ENCODE measurements around the gene CLCN4. TPM values are rescaled to one million over a fixed set of nuclear protein-coding genes. Genes with fewer than 3 reads are reported as not detected.
A peak's percentile ranks its signal among the peaks of the same experiment; 100 is the strongest.

Gene CLCN4
- polyA plus RNA-seq (ENCODE audit: insufficient read length) = 5.2 TPM
- long read RNA-seq, donor 1, full-length matches to known transcripts = 1 of 1 reads
- long read RNA-seq, donor 1, partial matches to known transcripts = 0 of 1 reads
- long read RNA-seq, donor 1, other reads (novel, unspliced or antisense) = 0 of 1 reads
- long read RNA-seq, donor 2 = 0 reads
- long read RNA-seq, donor 3 = 0 reads
- long read RNA-seq, donor 4 = 0 reads
- long read RNA-seq, donor 5, full-length matches to known transcripts = 2 of 2 reads
- long read RNA-seq, donor 5, partial matches to known transcripts = 0 of 2 reads
- long read RNA-seq, donor 5, other reads (novel, unspliced or antisense) = 0 of 2 reads
- long read RNA-seq, donor 6, full-length matches to known transcripts = 1 of 1 reads
- long read RNA-seq, donor 6, partial matches to known transcripts = 0 of 1 reads
- long read RNA-seq, donor 6, other reads (novel, unspliced or antisense) = 0 of 1 reads
- long read RNA-seq, donor 7 = 0 reads
- long read RNA-seq, donor 8 = 0 reads

DNA sequence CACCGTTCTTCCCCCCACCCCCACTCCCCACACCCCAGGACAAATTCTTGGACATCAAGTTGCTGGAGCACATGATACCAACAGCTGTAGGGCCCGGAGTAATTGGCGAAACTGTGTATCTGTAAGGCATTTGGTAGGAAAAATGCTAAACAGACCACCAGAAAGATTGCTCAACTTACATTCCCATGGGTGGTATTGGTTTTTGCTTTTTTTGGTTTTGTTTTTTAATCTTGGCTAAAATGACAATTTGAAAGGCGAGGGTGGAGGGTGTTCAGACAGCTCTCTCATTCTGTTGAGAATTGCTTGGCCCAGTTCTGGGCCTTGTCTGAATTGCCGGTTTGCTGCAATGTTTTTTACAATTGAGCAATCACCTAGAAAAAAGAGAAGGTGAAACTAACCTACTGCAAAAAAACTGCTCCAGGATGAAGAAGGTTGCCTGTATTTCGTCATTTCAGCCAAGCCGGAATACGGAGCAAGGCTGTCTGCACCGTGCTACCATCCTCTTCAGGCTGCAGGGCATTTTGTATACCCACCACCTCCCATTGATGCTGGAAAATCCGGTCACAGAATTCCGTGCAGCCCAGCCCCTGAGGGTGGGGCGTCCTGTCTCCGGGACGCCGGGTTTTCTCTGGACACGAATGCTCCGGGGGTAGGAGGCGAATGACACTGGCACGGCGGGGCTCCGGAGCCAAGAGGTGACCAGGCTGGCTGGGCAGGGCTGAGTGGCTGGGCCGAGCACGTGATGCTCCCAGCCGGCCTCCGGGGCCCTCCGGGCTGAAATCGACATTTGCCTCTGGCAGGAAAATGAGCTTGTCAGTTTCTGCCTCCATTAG is at the start of gene CLCN4:
CLCN4 (plus strand) TSS at position 777 of the 833 bp plus-strand sequence. CDS start 28,058 bp downstream, outside the sequence.
- no peak for DNase-seq

DNA sequence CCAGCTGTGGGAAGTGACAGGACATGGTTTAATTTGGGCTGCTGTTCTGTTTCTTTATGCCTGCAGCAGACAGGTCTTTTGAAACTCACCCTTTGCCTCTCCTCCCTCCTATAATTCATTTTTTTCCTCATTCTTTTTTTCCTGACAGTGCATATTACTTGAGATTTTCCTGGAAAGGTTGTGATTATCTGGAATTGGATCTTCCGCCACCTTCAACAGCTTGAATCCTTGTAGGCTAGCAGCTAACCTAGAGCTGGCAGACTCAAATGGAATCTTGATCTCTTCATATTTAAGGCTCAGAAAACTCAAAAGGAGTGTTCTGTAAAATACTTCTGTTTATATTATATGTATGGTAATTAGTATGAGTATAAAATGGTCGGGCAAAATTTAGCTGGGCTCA is 49.3 kb upstream of the CLCN4 start:
- no peak for DNase-seq

DNA sequence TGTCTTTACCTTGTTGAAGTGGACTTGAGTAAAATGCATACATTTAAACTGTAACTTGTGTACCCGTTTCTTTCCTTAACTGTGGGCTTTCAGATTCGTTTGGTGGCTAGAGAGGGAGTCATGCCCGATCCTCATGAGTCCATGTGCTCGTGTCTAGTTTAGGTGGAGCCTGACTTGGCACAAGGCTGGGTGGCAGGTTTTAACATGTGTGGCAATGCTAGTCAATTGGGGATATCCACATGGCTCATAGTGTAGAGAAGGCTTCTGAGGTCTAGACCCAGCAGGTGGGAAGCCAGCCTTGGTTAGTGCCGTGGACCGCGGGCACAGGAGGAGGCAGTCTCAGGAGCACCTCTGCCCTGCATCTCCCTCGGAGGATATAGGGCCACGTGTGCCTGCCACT is 48.5 kb upstream of the CLCN4 start:
- no peak for DNase-seq

DNA sequence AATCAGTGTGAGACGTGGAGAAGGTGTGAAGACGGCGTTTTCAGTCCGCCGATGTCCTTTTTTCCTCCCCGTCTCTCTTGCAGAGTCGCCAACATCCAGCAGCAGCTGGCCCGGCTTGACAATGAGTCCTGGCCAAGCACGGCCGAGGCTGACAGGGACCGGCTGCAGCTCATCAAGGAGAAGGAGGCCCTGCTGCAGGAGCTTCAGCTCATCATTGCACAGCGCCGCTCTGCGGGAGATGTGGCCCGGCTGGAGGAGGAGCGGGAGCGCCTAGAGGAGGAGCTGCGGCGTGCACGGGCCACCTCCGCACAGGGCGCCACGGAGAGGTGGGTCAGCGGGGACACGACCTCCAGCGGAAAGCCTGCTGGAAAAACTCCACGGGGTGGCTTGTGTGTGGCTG is 47.1 kb upstream of the CLCN4 start:
- peak; percentile 24 for DNase-seq

DNA sequence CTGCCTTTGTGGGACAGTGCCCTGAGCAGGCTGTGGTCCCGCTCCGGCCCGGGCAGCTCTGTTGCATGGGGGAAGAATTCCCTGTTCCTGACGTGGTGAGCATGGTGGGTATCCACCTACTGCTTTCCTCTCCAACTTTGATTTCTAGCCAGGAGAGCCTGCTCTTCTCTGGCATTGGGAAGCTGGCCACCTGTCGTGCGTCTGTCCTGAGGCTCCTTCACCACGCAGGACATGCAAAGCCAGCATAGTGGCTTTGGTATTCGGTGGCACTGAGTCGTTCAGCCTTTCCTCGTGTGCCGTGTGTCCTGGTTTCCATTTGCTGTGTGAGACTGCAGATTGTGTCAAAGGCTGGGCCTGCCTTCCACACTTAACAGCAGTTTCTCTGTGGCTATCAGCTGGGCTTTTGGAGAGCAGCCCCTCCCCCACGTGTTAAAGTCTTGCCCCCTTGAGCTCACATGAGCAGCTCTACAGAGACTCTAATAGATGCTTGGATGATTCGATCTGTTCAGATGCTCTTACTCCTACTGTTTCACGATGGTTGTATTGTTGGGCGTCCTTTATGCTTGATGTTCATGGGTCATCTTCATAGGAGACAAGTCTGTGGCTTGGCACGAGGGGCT is 46.3 kb upstream of the CLCN4 start:
- no peak for DNase-seq

DNA sequence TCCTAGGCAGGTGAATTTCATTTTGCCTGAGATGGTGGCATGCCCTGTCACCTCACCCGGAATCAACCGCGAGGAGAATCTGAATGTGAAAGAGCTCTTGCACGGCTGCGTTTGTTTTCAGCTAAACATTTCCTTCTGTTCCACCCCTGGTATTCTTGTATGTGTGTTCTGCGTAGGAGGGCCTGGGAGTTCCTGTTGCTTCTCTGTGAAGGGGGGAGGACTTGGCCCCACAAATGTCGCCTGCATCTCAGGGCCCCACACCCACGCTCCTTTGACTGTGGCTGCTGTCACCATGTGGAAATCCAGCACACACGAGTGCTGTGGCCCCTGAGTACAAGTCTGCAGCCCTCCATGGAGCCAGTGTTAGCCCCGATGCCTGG is 45.8 kb upstream of the CLCN4 start:
- no peak for DNase-seq

DNA sequence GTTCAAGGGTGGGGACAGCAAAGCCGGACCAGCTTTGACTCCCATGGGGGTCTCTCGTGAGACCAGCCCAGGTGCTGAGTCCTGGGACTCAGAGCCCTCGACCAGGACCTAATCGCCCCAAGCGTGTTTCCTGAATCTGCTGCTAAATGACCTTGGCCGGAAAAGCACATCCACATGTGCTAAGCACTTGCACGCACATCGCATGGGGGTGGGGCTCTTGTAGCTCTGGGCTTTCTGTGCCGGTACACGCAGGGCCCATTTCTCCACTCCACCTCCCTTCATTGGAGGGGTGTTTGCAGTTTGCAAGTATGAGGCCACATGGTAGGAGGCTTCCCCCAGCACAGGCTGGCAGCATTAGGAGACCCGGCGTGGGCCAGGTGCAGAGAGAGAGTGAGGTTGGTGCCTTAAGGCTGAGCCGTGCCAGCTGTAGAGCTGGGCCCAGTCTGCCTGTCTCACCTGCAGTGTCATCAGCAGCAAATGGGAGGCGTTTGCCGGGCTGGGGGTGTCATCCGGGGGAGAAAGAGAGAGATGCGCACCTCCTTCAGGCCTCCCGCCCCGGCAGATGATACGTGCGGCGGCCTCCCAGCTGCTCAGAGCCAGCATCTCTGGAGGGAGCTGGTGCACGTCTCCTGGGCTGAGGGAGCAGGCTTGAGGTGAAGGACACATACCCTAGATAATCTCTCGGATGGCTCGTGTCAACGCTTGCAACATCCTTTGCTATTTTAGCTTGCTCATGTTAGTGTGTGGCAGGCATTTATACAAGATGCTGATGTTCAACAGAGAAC is 45.2 kb upstream of the CLCN4 start:
- DNase-seq = no peak

DNA sequence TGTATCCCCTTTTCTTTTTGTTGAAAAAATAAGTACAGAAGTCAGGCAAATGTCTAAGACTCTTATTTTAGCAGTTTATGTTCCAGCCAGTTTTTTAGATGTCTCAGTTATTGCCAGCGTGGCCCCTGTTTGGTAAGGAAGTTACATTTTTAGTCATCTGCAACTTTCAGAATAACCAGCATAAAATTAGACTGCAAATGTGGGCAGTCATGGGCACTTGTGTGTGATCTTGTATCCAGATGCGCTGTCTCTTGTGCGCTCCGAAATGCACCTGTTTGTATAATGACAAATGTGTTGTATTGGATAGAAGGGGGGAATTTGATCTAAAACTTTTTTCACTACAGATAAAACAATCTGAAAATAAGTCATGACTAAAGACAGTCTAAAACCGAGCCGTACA is 44.3 kb upstream of the CLCN4 start:
- DNase-seq = no peak

DNA sequence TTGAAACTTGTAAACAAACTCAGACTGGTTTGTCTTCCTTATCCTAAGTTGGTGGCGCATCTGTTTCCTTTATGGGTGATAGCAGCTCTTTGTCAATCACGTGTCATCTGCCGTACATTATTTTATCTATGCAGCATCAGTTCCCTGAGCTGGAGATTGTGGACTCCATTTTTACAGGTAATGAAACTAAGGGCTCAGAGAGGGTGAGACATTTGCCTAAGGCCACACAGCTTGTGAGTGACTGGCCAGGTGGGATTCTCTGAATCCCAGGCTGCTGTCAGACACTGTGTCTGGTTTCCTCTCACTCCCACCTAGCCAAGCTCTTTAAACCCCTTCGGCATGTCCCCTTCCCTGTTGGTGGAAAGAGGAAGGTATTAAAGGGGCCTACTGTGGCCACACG is 41.7 kb upstream of the CLCN4 start:
- no peak for DNase-seq

DNA sequence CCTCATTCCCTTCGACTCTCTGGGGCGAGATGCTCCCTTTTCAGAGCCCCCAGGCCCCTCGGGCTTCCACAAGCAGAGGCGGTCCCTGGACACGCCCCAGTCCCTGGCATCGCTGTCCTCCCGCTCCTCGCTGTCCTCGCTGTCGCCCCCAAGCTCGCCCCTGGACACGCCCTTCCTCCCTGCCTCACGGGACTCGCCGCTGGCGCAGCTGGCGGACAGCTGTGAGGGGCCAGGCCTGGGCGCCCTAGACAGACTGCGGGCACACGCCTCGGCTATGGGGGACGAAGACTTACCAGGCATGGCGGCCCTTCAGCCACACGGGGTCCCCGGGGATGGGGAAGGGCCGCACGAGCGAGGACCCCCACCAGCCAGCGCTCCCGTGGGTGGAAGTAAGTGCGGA is 39.5 kb upstream of the CLCN4 start:
- DNase-seq = no peak

DNA sequence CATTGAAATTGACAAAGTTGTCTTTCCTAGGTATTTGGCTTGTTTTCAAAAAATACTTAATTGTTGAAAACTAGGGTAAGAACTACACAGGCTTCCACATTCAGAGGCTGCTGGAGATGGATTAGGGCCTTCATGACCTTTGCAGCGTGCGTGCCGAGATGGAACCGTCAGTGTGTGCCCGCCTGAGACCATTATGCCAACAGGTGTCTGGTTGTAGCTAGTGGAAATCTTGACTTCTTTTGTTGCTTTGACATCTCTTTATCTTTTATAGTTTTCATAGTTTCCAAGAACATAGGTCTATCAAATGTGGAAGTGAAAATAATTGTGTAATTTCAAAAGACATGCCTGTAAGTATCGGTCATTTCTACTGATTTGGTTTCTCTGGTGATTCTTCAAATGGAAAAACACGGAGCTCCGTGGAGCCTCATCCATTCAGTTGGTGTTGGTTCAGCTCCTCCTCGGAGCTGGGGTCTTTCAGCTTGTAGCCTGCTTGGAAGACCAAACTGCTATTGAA is 38.9 kb upstream of the CLCN4 start:
- no peak for DNase-seq

DNA sequence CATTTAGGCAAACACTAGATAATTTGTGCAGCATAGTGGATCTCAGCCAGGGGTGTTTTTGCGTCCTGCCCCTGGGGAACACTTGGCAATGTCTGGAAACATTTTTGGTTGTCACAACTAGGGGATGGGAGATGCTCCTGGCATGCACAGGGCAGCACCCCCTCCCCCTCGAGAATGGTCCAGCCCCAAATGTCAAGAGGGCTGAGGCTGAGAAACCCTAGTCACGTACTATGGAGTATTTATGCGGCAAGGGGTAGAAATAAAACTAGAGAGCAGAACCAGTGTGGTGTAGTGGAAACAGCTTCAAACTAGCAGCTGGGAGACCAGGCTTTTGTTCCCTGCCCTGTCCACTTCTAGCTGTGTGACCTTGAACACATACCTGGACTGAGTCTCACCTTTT is 38.2 kb upstream of the CLCN4 start:
- no peak for DNase-seq

DNA sequence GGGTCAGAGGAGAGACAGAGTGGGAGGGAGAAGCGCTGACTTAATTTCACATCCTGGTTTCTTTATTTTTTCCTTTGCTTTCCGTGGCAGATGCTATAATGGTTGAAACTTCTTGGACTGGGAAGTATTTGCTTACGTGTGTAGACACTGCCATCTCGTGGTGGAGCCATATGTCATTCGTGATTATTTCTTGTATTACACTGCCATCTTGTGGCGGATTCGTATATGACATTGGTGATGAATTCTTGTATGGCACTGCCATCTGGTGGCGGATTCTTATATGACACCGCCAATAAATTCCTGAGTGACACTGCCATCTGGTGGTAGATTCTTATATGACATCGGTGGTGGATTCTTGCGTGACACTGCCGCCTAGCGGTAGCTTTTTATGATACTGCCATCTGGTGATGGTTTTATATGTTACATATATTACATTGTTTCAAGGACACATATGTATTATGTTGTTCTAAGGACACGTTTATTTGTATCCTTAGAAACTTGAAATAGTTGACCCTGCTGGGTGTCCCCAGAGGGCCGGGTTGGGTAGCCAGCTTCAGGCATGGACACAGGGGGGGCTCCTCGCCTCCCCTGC is 37.3 kb upstream of the CLCN4 start:
- peak; percentile 65 for DNase-seq

DNA sequence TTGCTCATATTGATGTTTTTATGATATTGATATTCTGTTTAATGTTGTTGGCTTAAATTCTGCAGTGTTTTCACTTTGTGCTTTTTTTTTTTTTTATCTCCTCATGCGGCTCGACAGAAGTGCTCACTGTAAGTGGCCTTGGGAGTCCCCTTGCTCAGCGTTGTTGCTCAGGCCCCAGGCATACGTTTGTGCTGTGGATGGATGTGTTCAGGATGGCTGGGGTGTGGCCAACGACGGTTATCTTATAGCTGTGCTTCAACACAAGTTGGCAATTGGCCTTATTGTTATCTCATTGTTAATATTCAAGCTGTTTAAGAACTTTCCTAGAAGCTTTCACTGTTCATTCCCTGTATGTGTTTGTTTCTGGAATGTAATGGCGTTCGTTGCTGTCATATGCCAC is 36.4 kb upstream of the CLCN4 start:
- DNase-seq = no peak

DNA sequence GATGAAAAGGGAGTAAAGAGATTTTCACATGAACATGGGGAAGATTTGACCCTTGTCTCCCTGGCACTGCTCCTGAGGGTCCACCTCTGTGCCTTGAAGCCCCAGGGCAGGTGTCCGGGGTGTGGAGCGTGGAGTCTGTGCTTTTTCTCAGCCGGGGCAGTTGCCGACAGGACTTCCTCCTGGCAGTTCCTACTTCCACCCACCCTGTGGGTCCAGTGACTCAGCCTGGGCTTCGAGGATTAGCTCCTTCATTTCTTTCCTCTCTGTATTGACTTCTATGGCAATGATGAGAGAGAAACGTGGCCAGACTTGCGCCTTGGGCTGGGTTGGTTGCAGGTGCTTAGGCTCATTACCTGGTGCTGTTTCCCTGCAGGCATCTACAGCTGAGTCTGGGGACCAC is 35.9 kb upstream of the CLCN4 start:
- DNase-seq = no peak

DNA sequence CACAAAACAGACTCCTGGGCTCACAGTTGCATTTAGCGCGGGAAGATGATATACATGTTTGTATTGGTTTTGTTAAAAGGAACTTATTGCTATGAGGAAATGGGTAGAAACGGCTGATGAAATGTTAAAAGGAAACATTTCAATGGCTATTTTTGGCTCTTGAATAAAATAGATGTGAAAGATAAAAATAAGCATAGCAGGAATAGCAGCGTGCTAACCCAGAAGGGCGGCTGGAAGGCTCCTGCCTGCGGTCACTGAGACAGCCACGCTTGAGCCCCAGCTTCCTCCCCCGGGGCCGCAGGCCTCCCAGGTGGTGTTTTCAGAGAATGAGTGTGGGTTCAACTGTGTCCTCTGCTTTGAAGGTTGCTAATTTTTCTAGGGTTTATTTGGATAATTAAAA is 35.0 kb upstream of the CLCN4 start:
- no peak for DNase-seq

DNA sequence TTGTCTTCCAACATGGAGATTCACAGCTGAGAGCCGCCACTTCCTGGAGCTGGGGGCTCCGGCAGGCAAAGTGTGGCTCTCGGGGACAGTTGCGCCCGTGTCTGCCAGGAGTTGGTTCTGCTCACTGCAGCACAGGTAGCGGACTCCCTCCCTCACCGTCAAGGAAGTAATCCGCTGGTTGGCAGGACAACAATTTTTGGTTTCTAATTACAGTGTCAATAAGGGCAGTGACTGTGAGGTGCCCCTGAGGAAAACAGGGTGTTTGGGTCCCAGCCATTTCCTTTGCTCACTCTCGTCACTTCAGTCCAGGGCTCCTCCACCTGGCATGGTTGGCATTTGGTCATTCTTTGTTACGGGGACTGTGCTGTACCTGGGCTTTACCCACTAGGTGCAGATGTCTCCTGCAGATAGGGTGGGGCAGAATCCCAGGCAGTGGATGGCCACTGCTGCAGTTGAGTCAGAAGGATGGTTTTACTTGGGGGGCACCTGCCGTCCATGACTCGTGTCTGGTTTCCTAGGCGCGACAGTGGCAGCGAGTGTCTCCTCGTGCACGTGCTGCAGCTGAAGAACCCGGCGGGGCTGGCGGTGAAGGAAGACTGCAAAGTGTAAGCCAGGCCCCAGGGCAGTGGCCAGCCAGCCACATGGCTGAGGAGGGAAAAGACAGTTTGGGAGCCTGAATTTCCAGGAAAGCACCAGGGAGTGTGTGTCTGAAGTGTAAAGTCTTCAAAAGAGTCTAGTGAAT is 32.1 kb upstream of the CLCN4 start:
- DNase-seq = no peak

DNA sequence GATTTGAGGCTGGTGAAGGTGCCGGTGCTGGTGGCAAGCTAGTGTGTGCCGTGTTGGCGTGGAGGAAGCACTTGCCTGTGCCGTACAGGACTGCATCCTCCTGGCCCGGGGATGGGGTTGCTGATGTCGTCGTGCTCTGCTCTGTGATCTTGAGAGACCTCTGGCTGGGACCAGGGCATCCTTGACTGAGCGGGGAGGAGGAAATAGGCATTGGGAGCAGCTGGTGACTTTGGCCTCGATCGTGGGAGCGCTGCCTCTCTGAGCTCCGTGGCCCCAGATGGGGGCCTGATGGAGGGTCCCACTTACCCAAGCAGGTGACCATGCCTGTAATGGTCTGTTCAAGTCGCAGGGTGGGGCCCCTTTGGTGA is 31.5 kb upstream of the CLCN4 start:
- no peak for DNase-seq

DNA sequence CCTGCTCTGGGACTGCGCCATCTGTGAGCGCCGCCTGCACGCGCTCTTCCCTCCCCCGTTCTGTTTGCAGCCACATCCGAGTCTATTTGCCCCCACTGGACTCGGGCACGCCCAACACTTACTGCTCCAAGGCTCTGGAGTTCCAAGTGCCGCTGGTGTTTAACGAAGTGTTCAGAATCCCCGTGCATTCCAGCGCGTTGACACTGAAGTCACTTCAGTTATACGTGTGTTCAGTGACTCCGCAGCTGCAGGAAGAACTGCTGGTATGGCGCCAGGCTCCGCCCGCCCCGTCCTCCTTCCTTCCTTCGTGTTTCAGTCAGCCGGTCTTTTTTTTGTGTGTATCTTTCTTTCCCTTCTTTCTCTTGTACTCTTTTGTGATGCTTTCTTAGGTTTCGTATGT is 30.7 kb upstream of the CLCN4 start:
- no peak for DNase-seq

DNA sequence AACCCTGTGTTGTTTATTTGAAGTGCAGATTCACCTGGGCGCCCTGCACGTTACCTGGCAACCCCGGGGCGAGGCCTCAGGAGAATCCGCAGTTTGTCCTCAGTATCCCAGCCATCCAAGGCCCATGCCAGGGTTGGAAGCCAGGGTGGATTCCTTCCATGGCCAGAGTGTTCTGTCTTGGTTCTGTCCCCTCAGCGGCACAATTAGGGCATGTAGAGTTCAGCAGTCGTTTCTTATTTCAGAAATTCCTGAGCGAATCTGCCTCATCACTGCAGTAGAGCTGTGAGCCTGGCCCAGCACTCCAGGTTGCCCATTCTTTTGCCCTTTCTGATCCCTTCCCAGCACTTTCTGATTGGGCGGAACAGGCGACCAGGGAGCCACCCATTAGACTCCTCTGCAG is 29.9 kb upstream of the CLCN4 start:
- DNase-seq = no peak

DNA sequence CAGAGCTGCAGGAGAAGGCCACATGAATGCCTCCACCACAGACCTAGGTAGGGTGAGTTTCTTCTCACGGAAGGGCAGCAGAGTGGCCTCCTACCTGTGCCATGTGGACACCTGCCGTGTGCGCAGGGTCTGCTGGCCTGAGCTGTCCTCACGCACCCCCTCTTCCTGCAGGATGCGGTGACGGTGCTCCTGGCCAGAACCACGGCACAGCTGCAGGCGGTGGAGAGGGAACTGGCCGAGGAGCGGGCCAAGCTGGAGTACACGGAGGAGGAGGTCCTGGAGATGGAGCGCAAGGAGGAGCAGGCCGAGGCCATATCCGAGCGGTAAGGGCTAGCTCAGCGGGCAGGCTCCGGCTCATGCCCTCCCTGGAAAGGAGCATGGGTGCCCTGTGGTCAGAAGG is 28.4 kb upstream of the CLCN4 start:
- DNase-seq = no peak
